HG03103 (cell line): ENCODE data around the gene PCDHGA5.
"Not testable (repeated sequence)": the region's sequence is repeated elsewhere in the genome, so short reads cannot be mapped to it uniquely, and the experiment has no call there.

Source experiments
- ATAC-seq: cut with Tn5 transposase; IDR thresholded peaks from one replicate; pipeline ENCODE4 v1.9.1; 2021; ENCODE audit warnings: low read depth; ENCODE audit not compliant: unreplicated experiment

The PCDHGA5 gene

GRCh38 chr5:141383345-141383744 is 19.4 kb downstream of the PCDHGA5 start:
- ATAC-seq = no peak

DNA sequence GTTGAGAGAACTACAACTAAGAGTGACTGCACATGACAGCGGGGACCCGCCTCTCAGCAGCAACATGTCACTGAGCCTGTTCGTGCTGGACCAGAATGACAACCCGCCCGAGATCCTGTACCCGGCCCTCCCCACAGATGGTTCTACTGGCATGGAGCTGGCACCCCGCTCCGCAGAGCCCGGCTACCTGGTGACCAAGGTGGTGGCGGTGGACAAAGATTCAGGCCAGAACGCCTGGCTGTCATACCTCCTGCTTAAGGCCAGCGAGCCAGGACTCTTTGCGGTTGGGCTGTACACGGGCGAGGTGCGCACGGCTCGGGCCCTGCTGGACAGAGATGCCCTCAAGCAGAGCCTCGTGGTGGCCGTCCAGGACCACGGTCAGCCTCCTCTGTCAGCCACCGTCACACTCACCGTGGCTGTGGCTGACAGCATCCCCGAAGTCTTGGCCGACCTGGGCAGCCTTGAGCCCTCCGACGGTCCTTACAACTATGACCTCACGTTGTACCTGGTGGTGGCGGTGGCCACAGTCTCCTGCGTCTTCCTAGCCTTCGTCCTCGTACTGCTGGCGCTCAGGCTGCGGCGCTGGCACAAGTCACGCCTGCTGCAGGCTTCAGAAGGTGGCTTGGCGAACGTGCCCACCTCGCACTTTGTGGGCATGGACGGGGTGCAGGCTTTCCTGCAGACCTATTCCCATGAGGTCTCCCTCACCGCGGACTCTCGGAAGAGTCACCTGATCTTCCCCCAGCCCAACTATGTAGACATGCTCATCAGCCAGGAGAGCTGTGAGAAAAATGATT is 20.7 kb downstream of the PCDHGA5 start:
- ATAC-seq = no peak

DNA sequence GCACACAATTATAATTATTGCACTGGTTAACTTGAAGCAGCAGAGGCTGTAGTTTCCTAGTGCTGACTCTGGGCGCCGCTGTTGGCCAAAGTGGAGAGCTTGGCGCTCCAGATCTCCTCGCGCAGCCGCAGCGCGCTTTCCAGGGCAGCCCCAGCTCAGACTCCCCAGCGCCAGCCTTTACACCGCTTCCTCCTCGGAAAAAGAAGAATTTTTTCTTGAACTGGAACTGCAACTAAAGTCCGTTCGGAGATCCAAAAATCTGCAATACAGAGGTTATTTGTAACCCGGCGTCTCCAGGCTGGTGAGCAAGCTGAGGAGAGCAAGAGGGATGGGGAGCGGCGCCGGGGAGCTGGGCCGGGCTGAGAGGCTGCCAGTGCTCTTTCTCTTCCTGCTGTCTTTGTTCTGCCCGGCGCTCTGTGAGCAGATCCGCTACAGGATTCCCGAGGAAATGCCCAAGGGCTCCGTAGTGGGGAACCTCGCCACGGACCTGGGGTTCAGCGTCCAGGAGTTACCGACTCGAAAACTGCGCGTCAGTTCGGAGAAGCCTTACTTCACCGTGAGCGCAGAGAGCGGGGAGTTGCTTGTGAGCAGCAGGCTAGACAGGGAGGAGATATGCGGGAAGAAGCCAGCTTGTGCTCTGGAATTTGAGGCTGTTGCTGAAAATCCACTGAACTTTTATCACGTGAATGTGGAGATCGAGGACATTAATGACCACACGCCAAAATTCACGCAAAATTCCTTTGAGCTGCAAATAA is 23.8 kb downstream of the PCDHGA5 start, which contains the start of gene PCDHGB4:
Gene PCDHGB4, plus strand, starts transcription at position 142 of the 755 bp plus-strand sequence. Its CDS starts 187 bp downstream, at position 329.
- peak; percentile 51 for ATAC-seq

DNA sequence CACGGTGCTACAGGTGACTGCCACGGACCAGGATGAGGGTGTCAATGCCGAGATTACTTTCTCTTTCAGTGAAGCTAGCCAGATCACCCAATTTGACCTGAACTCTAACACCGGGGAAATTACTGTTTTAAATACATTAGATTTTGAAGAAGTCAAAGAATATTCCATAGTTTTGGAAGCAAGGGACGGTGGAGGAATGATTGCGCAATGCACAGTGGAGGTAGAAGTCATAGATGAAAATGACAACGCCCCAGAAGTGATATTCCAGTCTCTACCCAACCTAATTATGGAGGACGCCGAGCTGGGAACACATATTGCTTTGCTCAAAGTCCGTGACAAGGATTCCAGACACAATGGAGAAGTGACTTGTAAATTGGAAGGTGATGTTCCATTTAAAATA is 24.7 kb downstream of the PCDHGA5 start:
- ATAC-seq = no peak

GRCh38 chr5:141389153-141390042 is 25.4 kb downstream of the PCDHGA5 start:
- ATAC-seq = no peak

- no peak for ATAC-seq
Measured at GRCh38 chr5:141392429-141393198, 28.7 kb downstream of the PCDHGA5 start, which contains the start of gene PCDHGA8. Gene PCDHGA8 (plus strand): TSS chr5:141392633. CDS start chr5:141392814, 181 bp downstream.

DNA sequence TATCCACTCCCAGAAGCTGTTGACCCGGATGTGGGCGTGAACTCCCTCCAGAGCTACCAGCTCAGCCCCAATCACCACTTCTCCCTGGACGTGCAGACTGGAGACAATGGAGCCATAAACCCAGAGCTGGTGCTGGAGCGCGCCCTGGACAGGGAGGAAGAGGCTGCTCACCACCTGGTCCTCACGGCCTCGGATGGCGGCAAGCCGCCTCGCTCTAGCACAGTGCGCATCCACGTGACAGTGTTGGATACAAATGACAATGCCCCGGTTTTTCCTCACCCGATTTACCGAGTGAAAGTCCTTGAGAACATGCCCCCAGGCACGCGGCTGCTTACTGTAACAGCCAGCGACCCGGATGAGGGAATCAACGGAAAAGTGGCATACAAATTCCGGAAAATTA is 29.3 kb downstream of the PCDHGA5 start:
- no peak for ATAC-seq

- not testable (repeated sequence) for ATAC-seq
Measured at GRCh38 chr5:141394401-141395187, 30.6 kb downstream of the PCDHGA5 start.

GRCh38 chr5:141397756-141398551 is 34.0 kb downstream of the PCDHGA5 start, which contains the start of gene PCDHGB5:
Gene PCDHGB5 (plus strand): TSS chr5:141397947. CDS start chr5:141398128, 181 bp downstream.
- peak; percentile 94 for ATAC-seq

DNA sequence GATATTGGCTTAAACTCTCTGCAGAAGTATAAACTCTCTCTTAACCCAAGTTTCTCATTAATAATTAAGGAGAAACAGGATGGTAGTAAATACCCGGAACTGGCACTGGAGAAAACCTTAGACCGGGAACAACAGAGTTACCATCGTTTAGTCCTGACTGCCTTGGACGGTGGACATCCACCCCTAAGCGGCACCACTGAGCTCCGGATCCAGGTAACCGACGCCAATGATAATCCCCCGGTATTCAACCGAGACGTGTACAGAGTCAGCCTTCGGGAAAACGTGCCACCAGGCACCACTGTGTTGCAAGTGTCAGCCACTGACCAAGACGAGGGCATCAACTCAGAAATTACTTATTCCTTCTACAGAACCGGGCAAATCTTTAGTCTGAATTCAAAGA is 34.6 kb downstream of the PCDHGA5 start:
- ATAC-seq = no peak

DNA sequence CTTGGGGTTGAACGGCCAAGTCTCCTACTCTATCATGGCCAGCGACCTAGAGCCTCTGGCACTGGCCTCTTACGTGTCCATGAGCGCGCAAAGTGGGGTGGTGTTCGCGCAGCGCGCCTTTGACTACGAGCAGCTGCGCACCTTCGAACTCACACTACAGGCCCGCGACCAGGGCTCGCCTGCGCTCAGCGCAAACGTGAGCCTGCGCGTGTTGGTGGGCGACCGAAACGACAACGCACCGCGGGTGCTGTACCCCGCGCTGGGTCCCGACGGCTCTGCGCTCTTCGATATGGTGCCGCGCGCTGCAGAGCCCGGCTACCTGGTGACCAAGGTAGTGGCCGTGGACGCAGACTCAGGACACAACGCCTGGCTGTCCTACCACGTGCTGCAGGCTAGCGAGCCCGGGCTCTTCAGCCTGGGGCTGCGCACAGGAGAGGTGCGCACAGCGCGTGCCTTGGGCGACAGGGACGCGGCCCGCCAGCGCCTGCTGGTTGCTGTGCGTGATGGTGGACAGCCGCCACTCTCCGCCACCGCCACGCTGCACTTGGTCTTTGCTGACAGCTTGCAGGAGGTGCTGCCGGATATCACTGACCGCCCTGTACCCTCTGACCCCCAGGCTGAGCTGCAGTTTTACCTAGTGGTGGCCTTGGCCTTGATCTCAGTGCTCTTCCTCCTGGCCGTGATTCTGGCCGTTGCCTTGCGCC is 35.7 kb downstream of the PCDHGA5 start:
- no peak for ATAC-seq

GRCh38 chr5:141402553-141403243 is 38.7 kb downstream of the PCDHGA5 start, which contains the start of gene PCDHGA9:
Gene PCDHGA9 (plus strand): TSS chr5:141402778. CDS start chr5:141402953, 175 bp downstream.
- ATAC-seq = no peak

DNA sequence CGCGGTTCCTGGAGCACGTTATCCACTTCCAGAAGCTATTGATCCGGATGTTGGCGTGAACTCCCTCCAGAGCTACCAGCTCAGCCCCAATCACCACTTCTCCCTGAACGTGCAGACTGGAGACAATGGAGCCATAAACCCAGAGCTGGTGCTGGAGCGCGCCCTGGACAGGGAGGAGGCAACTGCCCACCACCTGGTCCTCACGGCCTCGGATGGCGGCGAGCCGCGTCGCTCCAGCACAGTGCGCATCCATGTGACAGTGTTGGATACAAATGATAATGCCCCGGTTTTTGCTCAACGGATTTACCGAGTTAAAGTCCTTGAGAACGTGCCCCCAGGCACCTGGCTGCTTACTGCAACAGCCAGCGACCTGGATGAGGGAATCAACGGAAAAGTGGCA is 39.4 kb downstream of the PCDHGA5 start:
- ATAC-seq = no peak

- ATAC-seq = not testable (repeated sequence)
Measured at GRCh38 chr5:141407790-141408505, 44.0 kb downstream of the PCDHGA5 start, which contains the start of gene PCDHGB6. Gene PCDHGB6 (plus strand): TSS chr5:141408021. CDS start chr5:141408203, 182 bp downstream.

DNA sequence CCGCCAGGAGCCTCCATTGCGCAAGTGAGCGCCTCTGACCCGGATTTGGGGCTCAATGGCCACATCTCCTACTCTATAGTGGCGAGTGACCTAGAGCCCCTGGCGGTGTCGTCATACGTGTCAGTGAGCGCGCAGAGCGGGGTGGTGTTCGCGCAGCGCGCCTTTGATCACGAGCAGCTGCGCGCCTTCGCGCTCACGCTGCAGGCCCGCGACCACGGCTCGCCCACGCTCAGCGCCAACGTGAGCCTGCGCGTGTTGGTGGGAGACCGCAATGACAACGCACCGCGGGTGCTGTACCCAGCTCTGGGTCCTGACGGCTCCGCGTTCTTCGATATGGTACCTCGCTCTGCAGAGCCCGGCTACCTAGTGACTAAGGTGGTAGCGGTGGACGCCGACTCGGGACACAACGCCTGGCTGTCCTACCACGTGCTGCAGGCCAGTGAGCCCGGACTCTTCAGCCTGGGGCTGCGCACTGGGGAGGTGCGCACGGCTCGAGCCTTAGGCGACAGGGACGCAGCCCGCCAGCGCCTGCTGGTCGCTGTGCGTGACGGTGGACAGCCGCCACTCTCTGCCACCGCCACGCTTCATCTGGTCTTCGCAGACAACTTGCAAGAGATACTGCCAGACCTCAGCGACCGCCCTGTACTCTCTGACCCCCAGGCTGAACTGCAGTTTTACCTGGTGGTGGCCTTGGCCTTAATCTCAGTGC is 45.8 kb downstream of the PCDHGA5 start:
- ATAC-seq = no peak
